ENCODE measurements around the gene ZNF320. TPM values are rescaled to one million over a fixed set of nuclear protein-coding genes. Genes with fewer than 3 reads are reported as not detected.

The ZNF320 gene
- total RNA-seq, 2 experiments from 2014 or later = 8.0 to 16.1 TPM

DNA sequence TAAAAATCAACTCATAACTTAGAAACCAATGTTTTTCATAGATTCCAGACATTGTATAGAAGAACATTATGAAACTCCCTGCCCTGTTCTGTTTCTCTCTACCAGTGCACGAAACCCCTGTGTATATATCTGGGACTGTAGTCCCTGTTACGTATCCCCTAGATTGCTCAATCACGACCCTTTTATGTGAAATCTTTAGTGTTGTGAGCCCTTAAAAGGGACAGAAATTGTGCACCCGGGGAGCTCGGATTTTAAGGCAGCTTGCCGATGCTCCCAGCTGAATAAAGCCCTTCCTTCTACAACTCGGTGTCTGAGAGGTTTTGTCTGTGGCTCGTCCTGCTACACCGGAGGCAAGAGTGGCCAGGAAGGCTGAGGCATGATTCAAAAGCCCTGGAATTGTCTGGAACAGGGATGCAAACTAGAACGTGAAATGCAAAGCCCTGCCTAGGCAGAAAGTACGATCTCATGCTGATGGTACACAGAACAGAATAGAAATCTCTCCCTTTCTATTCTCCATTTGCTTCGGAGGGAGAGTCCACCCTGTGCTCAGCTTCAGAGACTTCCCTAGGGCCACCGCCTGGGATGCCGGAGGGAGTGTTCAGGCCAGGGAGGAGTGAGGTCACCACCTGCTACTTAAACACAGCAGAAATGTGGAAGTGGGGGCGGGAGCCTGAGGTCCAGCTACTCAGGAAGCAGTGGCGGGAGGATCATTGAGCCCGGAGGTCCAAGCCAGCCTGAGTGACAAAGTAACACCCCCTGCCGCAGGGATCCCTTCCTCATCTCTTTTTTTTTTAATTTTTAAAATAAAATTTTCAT is 26.6 kb upstream of the ZNF320 start:
- POLR2A ChIA-PET = interaction anchor here (0.6 kb wide), 1 partner anchor 611 kb away, joined by 4 read pairs; no protein-coding TSS in a partner anchor
- H3K27ac ChIP-seq (ENCODE audit: low read depth, low read length, poor library complexity, severe bottlenecking) = no peak overlapping the region

GRCh38 chr19:52922841-52923777 is 25.7 kb upstream of the ZNF320 start, which contains the start of gene ZNF888:
ZNF888 (minus strand) TSS chr19:52923428; CDS start chr19:52917873, 5,555 bp downstream.
- POLR2A ChIA-PET = interaction anchor here (0.6 kb wide), 1 partner anchor 610 kb away, joined by 4 read pairs; no protein-coding TSS in a partner anchor

More for the DNA sequence above, 26.6 kb upstream of the ZNF320 start:
- H4K20me1 ChIP-seq (ENCODE audit: insufficient read depth, low read length) = no peaks in the 10 kb centered on the region
- TF ChIP-seq EZH2phosphoT487 (IDR thresholded peaks at IDR 0.05; ENCODE audit: borderline replicate concordance, low read depth, low read length) = no peak
- TF ChIP-seq CTCF (conservative IDR thresholded peaks at IDR 0.05; ENCODE audit: low read length) = no peak
- H3K9me2 ChIP-seq (ENCODE audit: insufficient read depth, low read length) = no peaks in the 10 kb centered on the region
- intact Hi-C loops (cut with micrococcal nuclease; ENCODE audit: unreplicated experiment) = no loop called here
- no peaks in the 10 kb centered on the region for H3K9me3 ChIP-seq (ENCODE audit: low read length)
- H2AFZ ChIP-seq (ENCODE audit: low read length) = peak overlapping the region; percentile 84; the same call in 1 of the 2 replicates
- peak overlapping the region; percentile 65 for H3K4me2 ChIP-seq (ENCODE audit: low read length)
- peaks cover 9% of the 10 kb centered on the region; the same call in 1 of the 2 replicates for H3K79me2 ChIP-seq (ENCODE audit: insufficient read depth, low read depth, low read length)
- BruUV-seq (replicated peaks) = no TSS peak
- H3K36me3 ChIP-seq (ENCODE audit: insufficient read depth, low read length) = peaks cover 26% of the 10 kb centered on the region
- no peak for DNase-seq (ENCODE audit: low spot score)
- H3K4me3 ChIP-seq (ENCODE audit: low read depth, low read length, poor library complexity, severe bottlenecking) = peak overlapping the region; percentile 78
- CTCF ChIA-PET (ENCODE audit: unreplicated experiment) = no interaction called here
- H3K4me1 ChIP-seq (ENCODE audit: insufficient read depth, low read length, poor library complexity, severe bottlenecking) = peaks cover 18% of the 10 kb centered on the region

More at GRCh38 chr19:52922841-52923777, 25.7 kb upstream of the ZNF320 start, which contains the start of gene ZNF888:
- H2AFZ ChIP-seq (ENCODE audit: low read length) = peak within 1 kb of the TSS; percentile 84; the same call in 1 of the 2 replicates
- intact Hi-C loops (cut with micrococcal nuclease; ENCODE audit: unreplicated experiment) = no loop called here
- TF ChIP-seq EZH2phosphoT487 (IDR thresholded peaks at IDR 0.05; ENCODE audit: borderline replicate concordance, low read depth, low read length) = no peak
- TF ChIP-seq CTCF (conservative IDR thresholded peaks at IDR 0.05; ENCODE audit: low read length) = no peak
- H3K27ac ChIP-seq (ENCODE audit: low read depth, low read length, poor library complexity, severe bottlenecking) = peak within 1 kb of the TSS; percentile 54
- H3K4me3 ChIP-seq (ENCODE audit: low read depth, low read length, poor library complexity, severe bottlenecking) = peak within 1 kb of the TSS; percentile 78
- BruUV-seq (replicated peaks) = TSS peak; percentile 79
- peak; percentile 88 for DNase-seq (ENCODE audit: low spot score)
- no peaks in the 10 kb centered on the region for H4K20me1 ChIP-seq (ENCODE audit: insufficient read depth, low read length)
- H3K4me2 ChIP-seq (ENCODE audit: low read length) = peak within 1 kb of the TSS; percentile 65
- peaks cover 18% of the 10 kb centered on the region for H3K4me1 ChIP-seq (ENCODE audit: insufficient read depth, low read length, poor library complexity, severe bottlenecking)
- H3K79me2 ChIP-seq (ENCODE audit: insufficient read depth, low read depth, low read length) = peaks cover 9% of the 10 kb centered on the region; the same call in 1 of the 2 replicates
- CTCF ChIA-PET (ENCODE audit: unreplicated experiment) = no interaction called here
- no peaks in the 10 kb centered on the region for H3K9me3 ChIP-seq (ENCODE audit: low read length)
- peaks cover 19% of the 10 kb centered on the region for H3K36me3 ChIP-seq (ENCODE audit: insufficient read depth, low read length)
- no peaks in the 10 kb centered on the region for H3K9me2 ChIP-seq (ENCODE audit: insufficient read depth, low read length)

All from OCI-LY7 (cell line).